Suprapubic skin (tissue), 4 donors: ENCODE measurements around the gene C7. TPM values are rescaled to one million over a fixed set of nuclear protein-coding genes. Genes with fewer than 3 reads are reported as not detected.
"Not testable (repeated sequence)": the region's sequence is repeated elsewhere in the genome, so short reads cannot be mapped to it uniquely, and the experiment has no call there.

Experiments used
- DNase-seq, 2 donors: peaks; one replicate each; pipeline ENCODE4 v3.0.0-alpha.2; 2019; ENCODE audit warnings: low spot score in 2 of 2
- H3K27ac ChIP-seq: fragments of 200-600 bp; sonication (generic); one replicate; pipeline ENCODE4 v1.5.1; 2019
- H3K27me3 ChIP-seq: fragments of 200-600 bp; sonication (generic); one replicate; pipeline ENCODE4 v1.5.1; 2019
- H3K36me3 ChIP-seq: fragments of 200-600 bp; sonication (generic); one replicate; pipeline ENCODE4 v1.5.1; 2019
- H3K4me1 ChIP-seq: fragments of 200-600 bp; sonication (generic); one replicate; pipeline ENCODE4 v1.5.1; 2019
- H3K4me3 ChIP-seq: fragments of 200-600 bp; sonication (generic); one replicate; pipeline ENCODE4 v1.5.1; 2019; ENCODE audit warnings: mild to moderate bottlenecking
- H3K9me3 ChIP-seq: fragments of 200-600 bp; sonication (generic); one replicate; pipeline ENCODE4 v1.5.1; 2019
- CTCF ChIP-seq, 2 donors: fragments of 200-600 bp in 1 of 2; fragments of 450-650 bp in 1 of 2; sonication (generic) in 1 of 2; IDR thresholded peaks; one replicate each; pipeline ENCODE4 v1.5.1; 2016 to 2019; ENCODE audit warnings: antibody characterized with exemption in 2 of 2, mild to moderate bottlenecking in 1 of 2, moderate library complexity in 1 of 2
- EP300 ChIP-seq: sonication (generic); formaldehyde crosslinking; IDR thresholded peaks from one replicate; pipeline ENCODE4 v1.6.1; 2017; ENCODE audit warnings: antibody characterized with exemption
- POLR2A ChIP-seq, 2 donors: fragments of 450-650 bp; IDR thresholded peaks; one replicate each; pipeline ENCODE4 v1.6.1; 2017; ENCODE audit warnings: antibody characterized with exemption in 2 of 2, mild to moderate bottlenecking in 2 of 2, moderate library complexity in 2 of 2
- POLR2AphosphoS5 ChIP-seq, 3 donors: sonication (generic); formaldehyde crosslinking; IDR thresholded peaks; one replicate each; pipeline ENCODE4 v1.6.1; 2017; ENCODE audit warnings: antibody characterized with exemption in 3 of 3
- WGBS: methylation state at CpG from one replicate; pipeline ENCODE4 v1.1.5; 2018; 5-methylcytosine and 5-hydroxymethylcytosine counted together
- total RNA-seq, 4 donors: library from RNA; depleted of rRNA; stranded (reverse); fragments of >200 nt; gene quantifications; one replicate each; pipeline ENCODE4 v1.1.0, GENCODE V29; 2016

Gene C7
- total RNA-seq, 4 donors from 2014 or later = 9.2 to 45.6 (median 15.7) TPM

GRCh38 chr5:41010572-41010971 is 101.3 kb downstream of the C7 start:
- no peaks in the 10 kb centered on the region for H3K9me3 ChIP-seq
- H3K27me3 ChIP-seq = no peaks in the 10 kb centered on the region
- TF ChIP-seq POLR2AphosphoS5 (IDR thresholded peaks at IDR 0.05) = no peak
- no peak for DNase-seq
- H3K36me3 ChIP-seq = no peaks in the 10 kb centered on the region
- 89% methylated on average over 6 of the region's 6 CpGs for WGBS
- H3K4me3 ChIP-seq = no peak overlapping the region
- H3K27ac ChIP-seq = no peak overlapping the region
- no peaks in the 10 kb centered on the region for H3K4me1 ChIP-seq

- Histone ChIP-seq H3K4me1 (no peaks in the 10 kb centered on the region), H3K4me3 (no peak overlapping the region), H3K27ac (no peak overlapping the region), H3K9me3 (no peaks in the 10 kb centered on the region), H3K36me3 (no peaks in the 10 kb centered on the region), H3K27me3 (no peaks in the 10 kb centered on the region)
- TF ChIP-seq POLR2A (IDR thresholded peaks at IDR 0.05) (no peak), CTCF (IDR thresholded peaks at IDR 0.05) (no peak), POLR2AphosphoS5 (IDR thresholded peaks at IDR 0.05) (no peak), EP300 (no peak)
- DNase-seq = no peak
- WGBS = 61% methylated on average over 4 of the region's 4 CpGs
Observed at GRCh38 chr5:41012318-41012717, 103.0 kb downstream of the C7 start.

DNA sequence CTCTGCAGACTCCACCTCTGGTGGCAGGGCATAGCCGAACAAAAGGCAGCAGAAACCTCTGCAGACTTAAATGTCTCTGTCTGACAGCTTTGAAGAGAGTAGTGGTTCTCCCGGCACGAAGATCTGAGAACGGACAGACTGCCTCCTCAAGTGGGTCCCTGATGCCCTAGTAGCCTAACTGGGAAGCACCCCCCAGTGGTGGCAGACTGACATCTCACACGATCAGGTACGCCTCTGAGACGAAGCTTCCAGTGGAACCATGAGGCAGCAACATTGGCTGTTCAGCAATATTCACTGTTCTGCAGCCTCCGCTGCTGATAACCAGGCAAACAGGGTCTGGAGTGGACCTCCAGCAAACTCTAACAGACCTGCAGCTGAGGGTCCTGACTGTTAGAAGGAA is 113.3 kb downstream of the C7 start:
- H3K36me3 ChIP-seq, H3K9me3 ChIP-seq, H3K27me3 ChIP-seq, H3K4me3 ChIP-seq, H3K4me1 ChIP-seq, DNase-seq, H3K27ac ChIP-seq: not testable (repeated sequence)
- 100% methylated on average over 7 of the region's 8 CpGs for WGBS

Other genes starting within 250 kb of the C7 start
- gene PTGER4, start 229.6 kb upstream of the C7 start, total RNA-seq = 10 to 100 TPM; 18.7 to 44.7 (median 28.8) TPM
- 10 to 100 TPM in 2 of 4 donors, 1 to 10 TPM in 2; 8.5 to 11.8 (median 9.6) TPM for gene TTC33, start 153.5 kb upstream of the C7 start, total RNA-seq
- gene PRKAA1, start 111.1 kb upstream of the C7 start, total RNA-seq = 100 to 1,000 TPM in 1 of 4 donors, 10 to 100 TPM in 3; 37.8 to 118 (median 53.5) TPM
- gene RPL37, start 74.3 kb upstream of the C7 start, total RNA-seq = 100 to 1,000 TPM; 242 to 737 (median 403) TPM
- 1 to 10 TPM; 3.9 to 8.7 (median 7.3) TPM for gene CARD6, start 68.1 kb upstream of the C7 start, total RNA-seq
- not detected for gene MROH2B, start 161.8 kb downstream of the C7 start, total RNA-seq